ENCODE results near the gene MUC5B. TPM values are rescaled to one million over a fixed set of nuclear protein-coding genes. Genes with fewer than 3 reads are reported as not detected.

The MUC5B gene
- total and polyA plus RNA-seq, 5 donors from 2014 or later, result not detected

DNA sequence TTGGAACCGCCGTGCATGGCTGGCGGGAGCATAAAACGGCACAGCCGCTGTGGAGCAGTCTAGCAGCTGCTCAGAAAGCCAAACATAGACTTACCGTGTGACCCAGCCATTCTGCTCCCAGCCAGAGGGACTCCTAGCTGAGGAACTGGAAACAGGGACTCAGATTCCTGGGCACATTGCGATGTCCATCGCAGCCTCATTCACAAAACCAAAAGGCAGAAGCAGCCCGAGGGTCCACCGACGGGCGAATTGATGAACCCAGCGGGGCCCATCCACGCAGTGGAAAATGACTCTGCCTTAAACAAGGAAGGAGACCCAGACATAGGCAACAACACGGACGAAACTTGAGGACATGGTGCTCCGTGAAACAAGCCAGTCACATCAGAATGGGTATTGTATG lies 5.7 kb upstream of the MUC5B start:
- peak overlapping the region in 1 of 4 donors; percentile 4 for H3K4me3 Mint-ChIP-seq

GRCh38 chr11:1218256-1218787 lies 4.5 kb upstream of the MUC5B start:
- DNase-seq (no peak), ATAC-seq (ENCODE audit: low read depth in 2 of 2) (no peak)
- no peaks in the 10 kb centered on the region for H3K4me1 Mint-ChIP-seq
- H3K4me3 ChIP-seq (ENCODE audit: low read depth, low read length), result no peak overlapping the region
- no peaks in the 10 kb centered on the region for H3K27me3 ChIP-seq (ENCODE audit: control insufficient read depth, insufficient read depth, low read length)
- H3K27ac ChIP-seq (ENCODE audit: insufficient read depth, low read length, poor library complexity, severe bottlenecking), result no peak overlapping the region
- no peak overlapping the region for H3K4me3 Mint-ChIP-seq
- H3K36me3 ChIP-seq (ENCODE audit: control insufficient read depth, insufficient read depth, low read length), result no peaks in the 10 kb centered on the region
- H3K27me3 Mint-ChIP-seq, result no peaks in the 10 kb centered on the region
- H3K36me3 Mint-ChIP-seq, result no peaks in the 10 kb centered on the region
- no peaks in the 10 kb centered on the region for H3K4me1 ChIP-seq (ENCODE audit: control insufficient read depth, insufficient read depth, low read length, poor library complexity, severe bottlenecking)
- H3K9me3 ChIP-seq (ENCODE audit: control insufficient read depth in 2 of 2, low read length in 2 of 2), result peaks cover 1 to 4% of the 10 kb centered on the region in 2 experiments
- H3K27ac Mint-ChIP-seq, result no peak overlapping the region
- peaks cover 0 to 6% (median 3%) of the 10 kb centered on the region in 7 donors for H3K9me3 Mint-ChIP-seq

More for the DNA sequence above, 5.7 kb upstream of the MUC5B start:
- DNase-seq (no peak), ATAC-seq (ENCODE audit: low read depth in 2 of 2) (no peak)
- H3K36me3 Mint-ChIP-seq, result no peaks in the 10 kb centered on the region
- H3K27ac Mint-ChIP-seq, result no peak overlapping the region
- no peaks in the 10 kb centered on the region for H3K27me3 ChIP-seq (ENCODE audit: control insufficient read depth, insufficient read depth, low read length)
- H3K27me3 Mint-ChIP-seq, result no peaks in the 10 kb centered on the region
- H3K4me1 Mint-ChIP-seq, result no peaks in the 10 kb centered on the region
- H3K36me3 ChIP-seq (ENCODE audit: control insufficient read depth, insufficient read depth, low read length), result no peaks in the 10 kb centered on the region
- no peak overlapping the region for H3K27ac ChIP-seq (ENCODE audit: insufficient read depth, low read length, poor library complexity, severe bottlenecking)
- H3K9me3 ChIP-seq (ENCODE audit: control insufficient read depth in 2 of 2, low read length in 2 of 2), result peaks cover 10 to 12% of the 10 kb centered on the region in 2 experiments
- H3K4me3 ChIP-seq (ENCODE audit: low read depth, low read length), result no peak overlapping the region
- no peaks in the 10 kb centered on the region for H3K4me1 ChIP-seq (ENCODE audit: control insufficient read depth, insufficient read depth, low read length, poor library complexity, severe bottlenecking)
- peaks cover 0 to 17% (median 4%) of the 10 kb centered on the region in 7 donors for H3K9me3 Mint-ChIP-seq

- Mint-ChIP-seq H3K9me3 (peaks cover 0 to 4% (median 0%) of the 10 kb centered on the region in 7 donors), H3K4me3 (no peak overlapping the region), H3K27ac (no peak overlapping the region), H3K36me3 (no peaks in the 10 kb centered on the region), H3K27me3 (no peaks in the 10 kb centered on the region), H3K4me1 (no peaks in the 10 kb centered on the region)
- H3K27ac ChIP-seq (ENCODE audit: insufficient read depth, low read length, poor library complexity, severe bottlenecking), result no peak overlapping the region
- no peak overlapping the region for H3K4me3 ChIP-seq (ENCODE audit: low read depth, low read length)
- peaks cover 0 to 4% of the 10 kb centered on the region in 2 experiments for H3K9me3 ChIP-seq (ENCODE audit: control insufficient read depth in 2 of 2, low read length in 2 of 2)
- H3K36me3 ChIP-seq (ENCODE audit: control insufficient read depth, insufficient read depth, low read length), result no peaks in the 10 kb centered on the region
- no peaks in the 10 kb centered on the region for H3K4me1 ChIP-seq (ENCODE audit: control insufficient read depth, insufficient read depth, low read length, poor library complexity, severe bottlenecking)
- DNase-seq, result no peak
- H3K27me3 ChIP-seq (ENCODE audit: control insufficient read depth, insufficient read depth, low read length), result no peaks in the 10 kb centered on the region
- peak in 1 of 2 donors; percentile 10 for ATAC-seq (ENCODE audit: low read depth in 2 of 2)
Measured at GRCh38 chr11:1218788-1219445, 3.9 kb upstream of the MUC5B start.

DNA sequence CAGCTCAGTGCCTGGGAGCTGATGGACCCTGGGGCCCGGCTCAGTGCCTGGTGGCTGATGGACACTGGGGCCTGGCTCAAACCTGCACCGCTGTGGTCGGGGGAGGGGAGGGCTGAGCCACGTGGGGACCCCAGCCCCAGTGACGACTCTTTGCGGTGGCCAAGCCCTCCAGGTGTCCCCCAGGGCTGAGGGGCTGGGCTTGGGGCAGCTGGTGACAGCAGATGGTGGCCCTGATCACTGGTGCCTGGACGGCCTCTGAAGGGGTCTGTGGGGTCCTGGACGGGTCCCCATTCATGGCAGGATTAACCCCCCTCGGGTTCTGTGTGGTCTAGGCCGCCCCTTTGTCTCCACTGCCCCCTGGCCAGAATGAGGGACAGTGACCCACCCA lies 3.4 kb upstream of the MUC5B start:
- ATAC-seq (ENCODE audit: low read depth in 2 of 2), result no peak
- no peaks in the 10 kb centered on the region for H3K27me3 ChIP-seq (ENCODE audit: control insufficient read depth, insufficient read depth, low read length)
- DNase-seq, result no peak

GRCh38 chr11:1219834-1220815 lies 2.7 kb upstream of the MUC5B start:
- H3K36me3 Mint-ChIP-seq, result no peaks in the 10 kb centered on the region
- ATAC-seq (ENCODE audit: low read depth in 2 of 2), result no peak
- H3K9me3 Mint-ChIP-seq, result peaks cover 0 to 2% (median 0%) of the 10 kb centered on the region in 7 donors
- no peak for DNase-seq
- H3K27ac Mint-ChIP-seq, result no peak overlapping the region
- H3K27ac ChIP-seq (ENCODE audit: insufficient read depth, low read length, poor library complexity, severe bottlenecking), result no peak overlapping the region
- H3K27me3 Mint-ChIP-seq, result no peaks in the 10 kb centered on the region
- no peaks in the 10 kb centered on the region for H3K36me3 ChIP-seq (ENCODE audit: control insufficient read depth, insufficient read depth, low read length)
- H3K27me3 ChIP-seq (ENCODE audit: control insufficient read depth, insufficient read depth, low read length), result no peaks in the 10 kb centered on the region
- no peaks in the 10 kb centered on the region for H3K9me3 ChIP-seq (ENCODE audit: control insufficient read depth in 2 of 2, low read length in 2 of 2)
- H3K4me1 ChIP-seq (ENCODE audit: control insufficient read depth, insufficient read depth, low read length, poor library complexity, severe bottlenecking), result no peaks in the 10 kb centered on the region
- no peaks in the 10 kb centered on the region for H3K4me1 Mint-ChIP-seq
- H3K4me3 ChIP-seq (ENCODE audit: low read depth, low read length), result no peak overlapping the region
- no peak overlapping the region for H3K4me3 Mint-ChIP-seq

More for the DNA sequence above, 3.4 kb upstream of the MUC5B start:
- Histone ChIP-seq H3K9me3 (ENCODE audit: control insufficient read depth in 2 of 2, low read length in 2 of 2) (peaks cover 0 to 4% of the 10 kb centered on the region in 2 experiments), H3K36me3 (ENCODE audit: control insufficient read depth, insufficient read depth, low read length) (no peaks in the 10 kb centered on the region), H3K4me1 (ENCODE audit: control insufficient read depth, insufficient read depth, low read length, poor library complexity, severe bottlenecking) (no peaks in the 10 kb centered on the region), H3K27ac (ENCODE audit: insufficient read depth, low read length, poor library complexity, severe bottlenecking) (no peak overlapping the region), H3K4me3 (ENCODE audit: low read depth, low read length) (no peak overlapping the region)
- Mint-ChIP-seq H3K4me1 (no peaks in the 10 kb centered on the region), H3K36me3 (no peaks in the 10 kb centered on the region), H3K27me3 (no peaks in the 10 kb centered on the region), H3K27ac (no peak overlapping the region), H3K9me3 (peaks cover 0 to 4% (median 0%) of the 10 kb centered on the region in 7 donors), H3K4me3 (no peak overlapping the region)

DNA sequence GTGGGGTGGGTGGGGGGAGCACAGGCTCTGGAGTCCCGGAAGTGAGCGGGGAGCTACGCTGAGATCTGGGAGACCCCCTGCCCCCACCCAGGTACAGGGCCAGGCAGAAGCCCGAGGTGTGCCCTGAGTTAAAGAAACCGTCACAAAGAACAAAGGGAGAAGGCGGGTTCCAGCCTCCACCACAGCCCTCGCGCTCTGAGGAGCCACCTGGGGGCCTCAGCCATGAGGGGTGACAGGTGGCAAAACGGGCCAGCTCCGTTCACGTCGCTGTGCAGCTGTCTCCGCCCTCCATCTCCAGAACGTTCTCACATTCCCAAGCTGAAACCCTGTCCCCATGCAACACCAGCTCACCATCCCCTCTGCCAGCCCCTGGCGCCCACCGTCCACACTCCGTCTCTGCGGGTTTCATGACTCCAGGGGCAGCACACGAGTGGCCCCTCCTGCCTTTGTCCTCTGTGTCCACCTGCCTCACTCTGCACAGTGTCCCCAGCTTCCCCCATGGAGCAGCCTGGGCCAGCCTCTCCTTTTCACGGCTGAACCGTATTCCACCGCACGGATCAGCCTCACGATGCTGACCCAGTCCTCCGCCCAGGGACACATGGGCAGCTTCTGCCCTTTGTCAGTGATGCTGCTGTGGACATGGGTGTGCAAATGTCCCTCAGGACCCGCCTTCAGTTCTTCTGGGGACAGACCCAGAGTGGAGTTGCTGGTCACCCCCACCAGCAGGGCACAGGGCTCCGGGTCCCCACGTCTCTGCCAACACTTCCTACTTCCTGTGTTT lies 1.7 kb upstream of the MUC5B start:
- H3K4me1 ChIP-seq (ENCODE audit: control insufficient read depth, insufficient read depth, low read length, poor library complexity, severe bottlenecking), result no peaks in the 10 kb centered on the region
- H3K4me3 ChIP-seq (ENCODE audit: low read depth, low read length), result no peak overlapping the region
- no peaks in the 10 kb centered on the region for H3K27me3 ChIP-seq (ENCODE audit: control insufficient read depth, insufficient read depth, low read length)
- Mint-ChIP-seq H3K36me3 (no peaks in the 10 kb centered on the region), H3K4me3 (no peak overlapping the region), H3K4me1 (no peaks in the 10 kb centered on the region), H3K27ac (no peak overlapping the region), H3K27me3 (no peaks in the 10 kb centered on the region), H3K9me3 (peaks cover 0 to 2% (median 0%) of the 10 kb centered on the region in 7 donors)
- H3K9me3 ChIP-seq (ENCODE audit: control insufficient read depth in 2 of 2, low read length in 2 of 2), result no peaks in the 10 kb centered on the region
- ATAC-seq (ENCODE audit: low read depth in 2 of 2) (no peak), DNase-seq (no peak)
- no peak overlapping the region for H3K27ac ChIP-seq (ENCODE audit: insufficient read depth, low read length, poor library complexity, severe bottlenecking)
- H3K36me3 ChIP-seq (ENCODE audit: control insufficient read depth, insufficient read depth, low read length), result no peaks in the 10 kb centered on the region

DNA sequence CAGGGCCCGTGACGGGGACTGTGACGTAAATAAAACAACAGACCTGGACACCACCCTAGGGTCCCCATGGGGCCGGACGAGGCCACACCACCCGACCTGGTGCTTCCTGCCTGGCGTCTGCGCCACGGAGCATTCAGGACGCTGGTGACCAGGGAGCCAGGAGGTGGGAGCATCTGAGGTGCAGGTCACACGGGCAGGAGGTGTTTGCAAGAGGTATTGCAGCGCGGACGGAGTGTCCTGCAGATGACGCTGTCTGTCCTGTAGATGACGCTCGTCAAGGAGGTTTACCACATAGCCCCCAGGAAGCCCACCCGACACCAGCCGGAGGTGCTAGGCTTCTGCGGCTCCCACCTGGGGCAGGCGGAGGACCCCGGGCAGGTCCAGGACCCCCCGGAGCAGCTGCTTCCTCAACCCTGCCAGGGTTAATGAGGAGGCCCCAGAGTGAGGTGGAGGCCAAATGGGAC lies 986 bp upstream of the MUC5B start:
- Histone ChIP-seq H3K27ac (ENCODE audit: insufficient read depth, low read length, poor library complexity, severe bottlenecking) (no peak overlapping the region), H3K9me3 (ENCODE audit: control insufficient read depth in 2 of 2, low read length in 2 of 2) (no peaks in the 10 kb centered on the region), H3K4me3 (ENCODE audit: low read depth, low read length) (no peak overlapping the region), H3K4me1 (ENCODE audit: control insufficient read depth, insufficient read depth, low read length, poor library complexity, severe bottlenecking) (no peaks in the 10 kb centered on the region), H3K27me3 (ENCODE audit: control insufficient read depth, insufficient read depth, low read length) (no peaks in the 10 kb centered on the region), H3K36me3 (ENCODE audit: control insufficient read depth, insufficient read depth, low read length) (no peaks in the 10 kb centered on the region)
- DNase-seq (no peak), ATAC-seq (ENCODE audit: low read depth in 2 of 2) (no peak)
- no peaks in the 10 kb centered on the region for H3K4me1 Mint-ChIP-seq
- peaks cover 0 to 2% (median 0%) of the 10 kb centered on the region in 7 donors for H3K9me3 Mint-ChIP-seq
- no peaks in the 10 kb centered on the region for H3K27me3 Mint-ChIP-seq
- H3K27ac Mint-ChIP-seq, result no peak overlapping the region
- no peaks in the 10 kb centered on the region for H3K36me3 Mint-ChIP-seq
- H3K4me3 Mint-ChIP-seq, result no peak overlapping the region
